NCI-H82 (cell line): ENCODE data around the gene SLC7A1.
A peak's percentile ranks its signal among the peaks of the same experiment; 100 is the strongest.
"Not testable (repeated sequence)": the region's sequence is repeated elsewhere in the genome, so short reads cannot be mapped to it uniquely, and the experiment has no call there.

Experiments
- DNase-seq: peaks from one replicate; lab custom pipeline; 2025; lab: John Stamatoyannopoulos, UW

SLC7A1 gene

DNA sequence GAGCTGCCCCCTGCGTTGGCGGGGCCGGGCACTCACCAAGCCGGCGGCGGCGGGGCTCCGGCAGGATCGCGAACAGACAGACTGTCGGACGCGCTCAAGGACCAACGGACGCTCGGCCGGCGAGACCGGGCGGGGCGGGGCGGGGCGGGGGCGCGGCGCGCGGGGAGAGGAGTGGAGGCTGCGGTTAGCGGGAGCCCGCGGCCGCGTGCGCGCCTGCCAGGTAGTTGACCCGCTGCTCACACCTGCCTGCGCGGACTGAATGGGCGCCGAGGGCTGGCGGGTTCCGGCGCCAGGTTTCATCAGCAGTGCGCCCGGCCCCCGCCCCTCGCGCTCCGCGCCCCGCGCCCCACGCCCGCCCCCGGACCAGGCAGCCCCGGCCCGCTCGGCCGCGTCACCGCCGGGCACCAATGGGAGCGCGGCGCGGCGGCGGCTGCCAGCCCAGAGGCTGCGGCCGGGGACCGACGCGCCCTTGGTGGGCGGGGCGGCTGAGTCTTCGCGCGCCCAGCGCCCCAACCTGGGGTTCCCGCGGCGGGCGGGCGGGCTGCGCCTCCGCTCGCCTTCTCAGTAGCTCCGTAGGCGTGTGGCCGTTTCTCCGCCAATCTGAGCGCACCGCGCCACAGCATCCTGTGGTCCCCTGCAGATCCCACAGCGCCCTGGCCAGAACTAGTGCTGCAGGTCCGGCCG, at the start of gene SLC7A1:
SLC7A1 (minus strand) TSS at position 309 of the 684 bp plus-strand sequence. CDS start 59,500 bp downstream, outside the sequence.
- DNase-seq: peak; percentile 98

GRCh38 chr13:29640665-29641064, 45.2 kb upstream of the SLC7A1 start:
- no peak for DNase-seq

DNA sequence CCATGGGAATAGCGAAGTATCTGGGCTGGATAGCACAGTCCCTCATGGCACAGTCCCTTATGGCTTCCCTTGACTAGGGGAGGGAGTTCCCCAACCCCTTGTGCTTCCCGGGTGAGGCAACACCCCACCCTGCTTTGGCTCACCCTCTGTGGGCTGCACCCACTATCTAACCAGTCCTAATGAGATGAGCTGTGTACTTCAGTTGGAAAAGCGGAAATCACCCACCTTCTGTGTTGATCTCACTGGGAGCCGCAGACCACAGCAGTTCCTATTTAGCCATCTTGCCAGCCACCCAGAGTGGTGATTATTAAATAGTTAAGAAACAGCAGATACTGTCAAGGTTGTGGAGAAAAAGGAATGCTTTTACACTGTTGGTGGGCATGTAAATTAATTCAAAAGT, 41.3 kb upstream of the SLC7A1 start:
- DNase-seq: not testable (repeated sequence)

DNA sequence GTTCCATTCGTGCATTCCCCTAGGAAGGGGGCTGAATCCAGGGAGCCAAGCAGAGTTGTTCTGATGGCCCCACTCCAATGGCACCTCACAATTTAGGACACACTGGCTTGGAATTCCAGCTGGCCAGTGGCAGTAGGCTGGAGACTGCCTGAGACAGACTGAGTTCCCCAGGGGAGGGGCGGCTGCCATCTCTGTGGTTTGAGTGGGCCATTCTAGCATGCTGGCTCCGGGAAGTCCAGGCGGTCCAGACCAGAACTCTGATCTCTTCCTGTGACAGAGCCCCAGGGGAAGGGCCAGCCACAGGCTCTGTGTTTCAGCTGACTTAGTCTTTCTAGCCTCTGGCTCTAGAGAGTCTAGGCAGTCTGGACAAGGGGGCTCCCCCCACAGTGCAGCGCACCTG, 29.5 kb upstream of the SLC7A1 start:
- DNase-seq: no peak

GRCh38 chr13:29621841-29622240, 26.4 kb upstream of the SLC7A1 start:
- DNase-seq: no peak

DNA sequence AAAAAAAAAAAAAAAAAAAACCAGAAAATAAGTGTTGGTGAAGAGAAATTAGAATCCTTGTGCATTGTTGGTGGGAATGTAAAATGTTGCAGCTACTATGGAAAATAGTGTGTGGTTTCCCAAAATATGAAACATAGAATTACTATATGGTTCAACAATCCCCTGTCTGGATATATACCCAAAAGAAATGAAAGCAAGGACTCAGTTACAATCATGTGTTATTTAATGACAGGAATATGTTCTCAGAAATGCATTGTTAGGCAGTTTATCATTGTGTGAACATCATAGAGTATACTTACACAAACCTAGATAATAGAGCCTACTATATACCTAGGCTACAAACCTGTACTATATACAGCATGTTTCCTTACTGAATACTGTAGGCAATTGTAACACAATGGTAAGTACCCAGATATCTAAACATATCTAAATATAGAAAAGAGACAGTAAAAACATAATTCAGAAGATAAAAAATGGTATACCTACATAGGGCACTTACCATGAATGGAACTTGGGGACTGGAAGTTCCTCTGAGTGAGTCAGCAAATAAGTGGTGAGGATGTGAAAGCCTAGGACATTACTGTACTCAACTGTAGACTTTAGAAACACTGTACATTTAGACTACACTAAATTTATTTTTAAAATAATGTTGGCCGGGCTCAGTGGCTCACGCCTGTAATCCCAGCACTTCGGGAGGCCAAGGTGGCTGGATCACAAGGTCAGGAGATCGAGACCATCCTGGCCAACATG, 25.7 kb upstream of the SLC7A1 start:
- DNase-seq: no peak

- DNase-seq: no peak
Observed at GRCh38 chr13:29619995-29620394, 24.5 kb upstream of the SLC7A1 start.

DNA sequence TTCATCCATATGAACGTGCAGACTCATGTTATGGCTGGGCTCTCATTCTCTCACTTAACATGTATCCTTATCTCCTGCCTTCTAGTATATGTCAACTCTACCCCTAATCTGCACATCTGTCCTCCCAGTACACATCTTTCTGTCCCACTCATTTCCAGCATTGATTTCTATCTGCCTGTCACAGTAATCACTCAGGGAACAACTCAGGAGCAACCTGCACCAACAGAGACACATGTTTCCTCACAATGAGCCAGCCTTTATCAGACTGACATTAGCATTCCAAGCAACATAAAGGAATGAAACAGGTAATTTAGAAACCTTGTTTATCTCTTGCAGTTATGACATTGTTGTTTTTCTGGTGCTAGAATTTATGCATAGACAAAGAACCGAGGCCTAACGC, 17.6 kb upstream of the SLC7A1 start:
- DNase-seq: no peak

- no peak for DNase-seq
Observed at GRCh38 chr13:29607465-29607864, 12.0 kb upstream of the SLC7A1 start.

DNA sequence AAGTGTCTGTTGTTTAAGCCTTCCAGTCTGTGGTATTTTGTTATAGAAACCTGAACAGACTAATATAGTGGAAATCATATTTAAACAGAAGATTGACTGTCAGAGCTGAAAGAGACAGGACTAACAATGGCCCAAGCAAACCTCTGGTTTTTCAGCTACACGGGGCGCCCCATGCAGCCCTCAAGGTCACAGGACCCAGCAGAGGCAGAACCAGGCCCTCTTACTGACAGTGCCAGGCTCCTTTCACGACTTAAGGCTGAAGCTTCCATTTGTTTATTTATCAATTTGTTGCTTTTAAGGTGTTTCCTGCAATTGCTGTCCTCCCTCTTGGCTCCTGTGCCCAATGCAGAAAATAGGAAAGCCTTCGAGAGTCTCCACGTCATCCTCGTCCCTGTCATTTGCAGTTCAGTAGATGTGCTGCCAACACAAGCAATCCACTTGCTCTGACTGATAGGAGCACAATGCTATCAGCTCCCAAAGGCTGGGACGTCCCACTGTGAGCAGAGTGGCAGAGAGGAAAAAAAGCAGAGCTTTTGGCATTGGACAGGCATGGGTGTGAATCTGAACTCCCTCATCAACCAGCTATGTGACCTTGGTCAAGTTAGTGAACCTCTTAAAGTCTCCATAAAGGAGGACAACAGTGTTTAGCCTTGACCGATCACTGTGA, 10.5 kb upstream of the SLC7A1 start:
- no peak for DNase-seq

DNA sequence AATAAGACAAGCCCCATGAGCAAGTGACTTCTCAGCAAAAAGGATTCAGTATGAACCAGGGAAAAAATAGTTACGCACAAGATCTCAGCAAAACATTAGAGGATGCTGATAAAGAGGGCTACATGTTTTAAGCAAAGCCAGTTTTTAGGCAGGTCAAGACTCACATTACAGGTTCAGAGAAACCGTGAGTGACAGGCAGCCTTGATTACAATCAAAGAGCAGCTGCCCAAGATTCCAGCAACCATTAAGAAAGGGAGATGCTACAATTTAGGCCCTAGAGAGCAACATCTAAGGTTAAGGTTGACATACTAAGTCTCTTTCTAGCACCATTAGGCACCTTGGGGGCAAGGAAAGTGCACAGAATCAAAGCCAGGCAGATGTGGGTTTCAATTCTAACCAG, 2.8 kb upstream of the SLC7A1 start:
- DNase-seq: no peak

GRCh38 chr13:29597706-29598105, 2.2 kb upstream of the SLC7A1 start:
- peak; percentile 19 for DNase-seq

GRCh38 chr13:29597246-29597645, 1.8 kb upstream of the SLC7A1 start:
- DNase-seq: no peak

DNA sequence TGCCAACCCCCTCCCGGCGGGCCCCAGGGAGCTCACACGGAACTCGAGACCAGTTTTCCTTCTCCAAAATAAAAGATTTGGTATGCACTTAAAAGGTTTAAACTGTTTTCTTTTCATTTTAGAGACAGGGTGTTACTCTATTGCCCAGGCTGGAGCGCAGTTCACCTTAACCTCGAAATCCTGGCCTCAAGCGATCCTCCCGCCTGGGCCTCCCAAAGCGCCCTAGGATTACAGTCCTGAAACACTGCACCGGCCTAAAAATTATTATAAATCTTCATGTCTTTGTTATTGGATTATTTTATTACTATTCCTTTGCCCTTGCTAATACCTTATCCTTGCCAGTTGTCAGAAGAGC, 553 bp upstream of the SLC7A1 start:
- no peak for DNase-seq

- DNase-seq: peak; percentile 80
Observed at GRCh38 chr13:29594710-29595379, 643 bp downstream of the SLC7A1 start.

DNA sequence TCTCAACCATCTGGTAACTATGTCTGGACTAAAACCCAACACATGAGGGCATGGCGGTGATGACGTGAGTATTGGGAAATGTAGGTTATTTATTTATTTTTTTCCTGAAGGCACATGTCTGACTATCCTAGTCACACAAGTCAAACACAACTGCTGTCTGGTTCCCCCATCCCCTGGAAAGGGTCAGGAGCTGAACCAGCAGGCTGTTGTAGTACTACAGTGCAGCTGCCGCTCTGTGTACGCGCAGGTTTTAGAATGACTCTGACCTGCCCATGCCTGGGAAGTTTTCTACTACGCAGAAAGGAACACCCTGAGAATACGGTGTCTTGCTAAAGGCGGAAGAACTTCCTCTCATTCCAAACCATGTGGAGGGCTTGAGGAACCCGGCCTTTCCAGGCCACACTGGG, 1.2 kb downstream of the SLC7A1 start:
- peak; percentile 77 for DNase-seq

DNA sequence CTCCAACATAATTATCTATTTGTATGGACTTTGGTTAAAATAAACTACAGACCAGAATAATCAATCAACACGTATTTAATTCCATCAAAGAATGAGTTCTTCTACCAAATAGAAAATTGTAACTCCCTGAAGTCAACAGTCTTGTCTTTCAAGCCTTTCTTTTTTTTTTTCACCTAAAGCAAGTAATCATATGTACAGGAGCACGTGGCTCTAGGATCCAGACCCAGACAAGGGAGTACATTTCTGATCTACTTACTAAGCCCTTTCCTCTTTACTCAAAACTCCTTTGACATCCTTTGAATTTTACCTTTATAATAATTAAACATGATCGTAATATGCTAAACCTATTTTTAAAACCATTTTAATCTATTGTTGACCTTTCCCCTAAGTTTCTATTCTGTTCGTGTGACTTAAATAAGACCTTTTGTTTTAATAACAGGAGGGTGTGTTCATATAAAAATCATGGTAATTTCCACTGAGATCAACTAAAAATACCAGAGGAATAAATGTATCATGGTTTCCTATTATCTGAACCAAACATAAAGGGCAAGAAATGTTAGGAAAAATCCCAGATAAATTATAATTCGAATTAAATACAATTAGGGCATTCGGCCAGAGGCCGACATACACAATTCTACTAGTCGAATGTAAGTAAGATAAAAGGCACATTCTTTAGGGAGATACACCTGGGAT, 1.7 kb downstream of the SLC7A1 start:
- DNase-seq: peak; percentile 49

- DNase-seq: no peak
Observed at GRCh38 chr13:29591310-29591709, 4.2 kb downstream of the SLC7A1 start.

GRCh38 chr13:29589967-29590366, 5.5 kb downstream of the SLC7A1 start:
- peak; percentile 32 for DNase-seq

DNA sequence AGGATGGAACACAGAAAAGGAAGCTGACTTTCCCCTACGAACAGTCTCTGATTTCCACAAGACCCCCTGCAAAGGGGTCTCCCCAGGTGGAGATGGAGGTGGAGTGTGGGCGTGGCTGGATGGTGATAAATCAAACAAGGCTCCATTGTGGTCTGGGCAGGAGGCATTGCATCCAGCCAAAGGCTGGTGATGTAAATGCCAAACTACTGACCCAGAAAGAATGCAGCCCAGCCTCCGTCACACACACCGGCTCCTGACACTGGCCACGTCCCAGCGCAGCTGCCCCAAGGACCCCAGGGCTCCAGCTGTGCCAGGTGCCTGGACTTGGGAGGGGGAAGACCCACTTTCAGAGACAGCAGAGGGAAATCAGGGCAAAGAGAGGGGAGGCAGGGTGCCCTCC, 6.3 kb downstream of the SLC7A1 start:
- no peak for DNase-seq

- DNase-seq: no peak
Observed at GRCh38 chr13:29587645-29588044, 7.8 kb downstream of the SLC7A1 start.
